LNCaP clone FGC (cell line): ENCODE data around the gene LCN9.
"Not testable (repeated sequence)": the region's sequence is repeated elsewhere in the genome, so short reads cannot be mapped to it uniquely, and the experiment has no call there.

Source experiments
- DNase-seq: peaks from one replicate; pipeline ENCODE4 v3.0.0-alpha.2; 2011; ENCODE audit warnings: low read depth
- H3K4me3 ChIP-seq: 2 replicates; pipeline ENCODE4 v1.5.1; 2011; ENCODE audit warnings: mild to moderate bottlenecking, low read depth, low read length, control low read depth
- CTCF ChIP-seq: IDR thresholded peaks from 2 replicates; pipeline ENCODE4 v1.5.1; 2012; ENCODE audit warnings: mild to moderate bottlenecking; ENCODE audit not compliant: control insufficient read depth, insufficient read depth; ENCODE audit errors: extremely low read depth

The LCN9 gene

GRCh38 chr9:135632841-135633240 is 30.3 kb upstream of the LCN9 start:
- no peak overlapping the region for H3K4me3 ChIP-seq
- no peak for TF ChIP-seq CTCF
- no peak for DNase-seq

GRCh38 chr9:135636930-135637530 is 26.1 kb upstream of the LCN9 start:
- H3K4me3 ChIP-seq, DNase-seq: not testable (repeated sequence)

GRCh38 chr9:135639196-135639595 is 23.9 kb upstream of the LCN9 start, which contains the start of gene GLT6D1:
GLT6D1 (minus strand) TSS chr9:135639540; CDS start chr9:135639187, 353 bp downstream.
- TF ChIP-seq CTCF = no peak
- no peak within 1 kb of the TSS for H3K4me3 ChIP-seq
- DNase-seq = no peak

- DNase-seq = no peak
- no peak overlapping the region for H3K4me3 ChIP-seq
- TF ChIP-seq CTCF = no peak
Observed at GRCh38 chr9:135641047-135641446, 22.1 kb upstream of the LCN9 start.

GRCh38 chr9:135641745-135642144 is 21.4 kb upstream of the LCN9 start:
- no peak for DNase-seq
- H3K4me3 ChIP-seq = no peak overlapping the region
- TF ChIP-seq CTCF = no peak

GRCh38 chr9:135644631-135645218 is 18.4 kb upstream of the LCN9 start:
- no peak for TF ChIP-seq CTCF
- no peak for DNase-seq
- H3K4me3 ChIP-seq = no peak overlapping the region

GRCh38 chr9:135647884-135648283 is 15.2 kb upstream of the LCN9 start:
- H3K4me3 ChIP-seq = no peak overlapping the region
- TF ChIP-seq CTCF = no peak
- DNase-seq = no peak
